HG03064 (cell line): ENCODE data around the gene MIXL1.
A peak's percentile ranks its signal among the peaks of the same experiment; 100 is the strongest.
"Not testable (repeated sequence)": the region's sequence is repeated elsewhere in the genome, so short reads cannot be mapped to it uniquely, and the experiment has no call there.

Source experiments
- ATAC-seq: cut with Tn5 transposase; IDR thresholded peaks from one replicate; pipeline ENCODE4 v1.9.1; 2021; ENCODE audit warnings: low read depth; ENCODE audit not compliant: unreplicated experiment

Gene MIXL1

GRCh38 chr1:226223157-226223785, at the start of gene MIXL1:
MIXL1 (plus strand) TSS chr1:226223664; CDS start chr1:226223682, 18 bp downstream.
- peak; percentile 57 for ATAC-seq

GRCh38 chr1:226176870-226177269, 46.6 kb upstream of the MIXL1 start:
- ATAC-seq = no peak

GRCh38 chr1:226181996-226182714, 41.3 kb upstream of the MIXL1 start:
- ATAC-seq = no peak

- no peak for ATAC-seq
Measured at GRCh38 chr1:226185141-226186036, 38.1 kb upstream of the MIXL1 start.

- ATAC-seq = peak; percentile 96
Measured at GRCh38 chr1:226186124-226187018, 37.1 kb upstream of the MIXL1 start, which contains the start of gene ACBD3. ACBD3 (minus strand) TSS chr1:226186741; CDS start chr1:226186675, 66 bp downstream.

GRCh38 chr1:226187019-226187322, 36.5 kb upstream of the MIXL1 start:
- no peak for ATAC-seq

- ATAC-seq = no peak
Measured at GRCh38 chr1:226187380-226187779, 36.1 kb upstream of the MIXL1 start.

- ATAC-seq = no peak
Measured at GRCh38 chr1:226195144-226195543, 28.3 kb upstream of the MIXL1 start.

- no peak for ATAC-seq
Measured at GRCh38 chr1:226199971-226200370, 23.5 kb upstream of the MIXL1 start.

GRCh38 chr1:226201029-226201593, 22.4 kb upstream of the MIXL1 start:
- ATAC-seq = no peak

GRCh38 chr1:226202246-226202645, 21.2 kb upstream of the MIXL1 start:
- ATAC-seq = no peak

GRCh38 chr1:226202666-226203065, 20.8 kb upstream of the MIXL1 start:
- not testable (repeated sequence) for ATAC-seq

- ATAC-seq = no peak
Measured at GRCh38 chr1:226203240-226203639, 20.2 kb upstream of the MIXL1 start.

- ATAC-seq = no peak
Measured at GRCh38 chr1:226203655-226204054, 19.8 kb upstream of the MIXL1 start.

- no peak for ATAC-seq
Measured at GRCh38 chr1:226204198-226204597, 19.3 kb upstream of the MIXL1 start.

GRCh38 chr1:226207048-226207447, 16.4 kb upstream of the MIXL1 start:
- no peak for ATAC-seq

GRCh38 chr1:226209307-226210059, 14.0 kb upstream of the MIXL1 start:
- no peak for ATAC-seq

- ATAC-seq = no peak
Measured at GRCh38 chr1:226210571-226211176, 12.8 kb upstream of the MIXL1 start.
